Cardiac septum (tissue), 1 donor: ENCODE measurements around the gene HS3ST3B1. TPM values are rescaled to one million over a fixed set of nuclear protein-coding genes. Genes with fewer than 3 reads are reported as not detected.
A peak's percentile ranks its signal among the peaks of the same experiment; 100 is the strongest.

Experiments used
- DNase-seq: peaks from one replicate; pipeline ENCODE4 v3.0.0-alpha.2; 2020; ENCODE audit warnings: low spot score
- intact Hi-C: fragments of 100-400 bp; cut with DNase I; formaldehyde crosslinking; loops from one replicate; pipeline ENCODE4 v1.14.0; 2022
- long read RNA-seq: library from polyadenylated mRNA; unstranded; transcript quantifications from one replicate; pipeline ENCODE4 v2.0.0, GENCODE V29; 2021
- total RNA-seq: library from RNA; stranded (reverse); fragmentation: NEBNext Ultra II Directional; extraction: Animal tissue kit (Norgen Biotek cat#: 25700); gene quantifications from one replicate; pipeline ENCODE4 v1.2.1, GENCODE V29; 2021
- donor health status: DM: no; HTN: no; CAD: no.

The HS3ST3B1 gene
- 2.6 TPM for total RNA-seq
- long read RNA-seq, partial matches to known transcripts: 0 of 1 reads
- long read RNA-seq, other reads (novel, unspliced or antisense): 0 of 1 reads

DNA sequence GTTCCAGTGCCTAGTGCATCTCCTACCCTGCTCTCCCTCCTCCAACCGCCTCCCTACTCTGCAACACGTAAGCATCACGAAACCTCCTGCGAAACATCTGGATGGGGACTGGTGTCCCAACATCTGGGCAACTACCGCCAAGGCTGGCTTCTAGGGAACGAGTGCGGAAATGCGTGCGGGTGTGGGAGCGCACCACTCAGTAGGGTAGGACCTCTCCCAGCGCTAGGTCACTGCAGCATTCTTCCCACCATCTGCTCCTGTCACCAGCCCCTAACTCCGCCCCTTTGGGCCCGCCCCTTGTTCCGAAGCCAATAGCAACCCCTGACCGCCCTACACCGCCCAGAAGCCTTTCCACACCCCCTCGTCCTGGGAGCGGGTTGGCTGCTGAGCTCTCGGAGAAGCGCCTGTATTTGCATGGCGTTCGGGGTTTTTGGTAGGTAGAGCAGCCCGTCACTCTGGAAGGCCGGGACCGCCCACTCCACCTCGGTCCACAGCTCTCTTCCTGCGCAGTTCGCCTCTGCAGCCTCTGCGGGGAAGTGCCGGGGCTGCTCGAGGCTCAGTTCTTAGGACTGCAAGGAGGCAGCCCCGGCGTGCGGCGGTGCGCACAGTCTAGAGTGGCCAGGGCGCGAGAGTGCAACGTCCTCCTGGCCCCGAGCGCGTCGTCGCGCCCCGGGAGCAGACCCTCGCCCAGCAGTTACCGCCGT, at the start of gene HS3ST3B1:
Gene HS3ST3B1 (plus strand): TSS at position 507 of the 704 bp plus-strand sequence. CDS start 438 bp downstream, outside the sequence.
- intact Hi-C loops: loop anchor here (10.0 kb wide), 1 partner anchor 956 kb away; no protein-coding TSS in a partner anchor
- peak; percentile 99 for DNase-seq

DNA sequence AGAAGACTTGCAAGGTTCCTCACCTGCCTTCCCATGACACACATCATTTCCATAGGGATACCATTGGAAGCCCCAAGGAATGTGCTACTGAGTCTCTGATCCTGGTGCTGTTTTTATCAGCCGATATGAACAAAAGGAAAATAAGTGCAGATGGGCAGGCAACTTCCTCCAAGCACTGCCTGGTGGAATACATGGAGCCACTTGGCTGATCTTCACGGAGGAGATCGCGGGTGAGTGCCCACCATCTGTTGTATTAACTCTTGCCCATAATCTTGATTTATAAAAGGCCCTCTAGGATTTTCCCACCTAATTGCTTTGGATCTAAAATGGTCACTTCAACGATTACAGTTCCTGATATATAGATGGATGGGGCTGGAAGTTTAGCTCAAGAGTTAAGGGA, 39.5 kb upstream of the HS3ST3B1 start:
- intact Hi-C loops: no loop called here
- no peak for DNase-seq

DNA sequence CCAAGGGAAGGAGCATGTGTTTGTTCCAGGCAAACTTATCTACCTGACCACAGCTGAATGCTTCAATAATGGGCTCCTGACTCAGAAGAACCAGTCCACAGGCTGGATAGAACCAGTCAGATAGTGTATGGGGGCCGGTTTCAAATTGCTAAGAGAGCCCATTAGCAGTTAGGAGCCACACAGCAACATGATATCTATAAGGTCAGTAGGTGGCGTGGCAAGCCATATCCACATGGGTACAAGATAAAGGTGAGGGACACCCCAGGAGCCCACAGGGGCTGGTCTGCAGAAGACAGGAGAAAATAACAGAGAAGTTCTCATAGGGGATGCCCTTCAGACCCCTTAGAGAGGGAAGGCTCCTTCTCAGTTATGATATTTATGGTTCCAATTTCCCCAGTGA, 32.6 kb upstream of the HS3ST3B1 start:
- intact Hi-C loops: no loop called here
- DNase-seq: no peak

DNA sequence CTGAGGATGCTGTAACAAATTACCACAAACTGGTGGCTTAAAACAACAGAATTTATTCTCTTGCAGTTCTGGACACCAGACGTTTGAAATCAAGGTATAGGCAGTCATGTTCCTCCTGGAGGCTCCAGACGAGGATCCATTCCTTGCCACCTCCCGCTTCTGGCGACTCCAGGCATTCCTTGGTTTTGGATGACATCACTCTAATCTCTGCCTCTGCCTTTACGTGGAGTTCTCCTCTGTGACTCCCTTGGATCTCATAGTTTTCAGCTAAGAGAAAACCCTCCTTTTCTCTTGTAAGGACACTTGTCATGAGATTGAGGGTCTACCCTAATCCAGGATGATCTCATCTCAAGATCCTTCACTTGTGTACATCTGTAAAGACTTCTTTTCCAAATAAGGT, 31.4 kb upstream of the HS3ST3B1 start:
- no peak for DNase-seq
- intact Hi-C loops: no loop called here

DNA sequence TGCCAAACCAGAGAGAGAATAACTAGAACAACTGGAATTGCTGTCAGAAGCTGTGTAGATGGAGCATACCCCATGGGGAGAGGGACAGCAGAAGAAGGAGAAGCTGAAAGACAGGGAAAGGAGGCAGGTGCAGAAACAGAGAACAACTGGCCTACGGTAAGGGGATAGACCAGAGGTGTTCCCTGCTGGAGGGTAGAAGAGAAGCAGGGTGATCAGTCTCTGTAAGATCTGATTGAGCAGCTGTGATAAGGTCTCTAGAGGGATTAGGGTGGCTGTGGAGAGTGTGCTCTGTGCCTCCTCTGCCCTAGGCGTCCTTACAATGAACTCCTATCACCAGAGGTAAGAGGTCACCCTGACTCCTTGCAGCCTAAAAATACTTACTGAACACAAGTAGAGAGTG, 30.4 kb upstream of the HS3ST3B1 start:
- intact Hi-C loops: no loop called here
- DNase-seq: no peak

DNA sequence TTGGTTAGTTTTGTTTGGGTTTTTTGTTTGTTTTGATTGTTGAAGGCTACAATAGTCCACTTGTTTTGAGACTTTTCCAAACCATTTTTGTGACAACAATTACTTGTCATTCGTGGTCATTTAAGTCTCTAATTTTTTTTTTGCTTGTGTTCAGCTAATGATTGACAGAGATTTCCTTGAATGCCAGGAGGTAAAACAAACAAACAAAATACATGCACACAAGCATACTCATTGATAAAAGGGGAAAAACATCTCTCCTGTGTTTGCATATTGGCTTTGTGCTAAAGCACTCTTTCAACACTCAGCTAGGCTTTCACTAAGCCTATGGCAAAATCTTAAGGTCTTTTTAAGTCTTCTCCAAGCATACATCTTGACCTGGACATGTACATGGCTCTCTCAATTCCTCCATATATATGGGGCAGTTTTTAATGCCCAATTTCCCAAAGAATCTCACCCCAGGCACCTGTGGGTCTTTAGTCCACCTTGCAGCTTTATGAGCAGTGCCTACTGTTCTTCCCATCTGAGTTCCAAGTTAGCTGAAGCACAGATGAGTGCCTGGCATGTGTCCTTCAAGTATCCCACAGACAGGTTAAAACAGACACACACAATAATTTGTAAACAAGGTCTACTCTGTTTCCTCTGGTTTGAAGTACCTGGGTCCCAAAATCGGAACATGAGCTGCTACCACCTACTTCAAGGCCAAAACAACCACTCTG, 24.2 kb upstream of the HS3ST3B1 start:
- no peak for DNase-seq
- intact Hi-C loops: no loop called here

DNA sequence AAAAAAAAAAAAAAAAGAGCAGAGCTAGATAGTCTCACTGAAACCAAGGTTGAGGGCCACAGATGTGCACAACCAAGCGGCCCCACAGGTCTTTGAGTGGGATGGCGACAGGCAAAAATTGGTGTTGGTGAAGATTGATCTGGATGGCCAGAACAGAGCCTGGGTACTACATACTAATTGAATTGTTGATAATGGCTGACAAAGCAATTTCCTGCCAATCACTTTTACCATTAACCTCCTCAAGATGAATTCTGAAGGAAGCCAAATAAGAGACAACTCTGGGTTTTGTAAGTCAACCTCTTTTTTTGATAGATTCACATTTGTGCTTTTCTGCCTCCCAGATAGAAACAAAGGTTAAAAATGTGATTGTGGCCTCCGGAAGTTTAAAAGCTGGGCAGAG, 19.4 kb upstream of the HS3ST3B1 start:
- intact Hi-C loops: no loop called here
- no peak for DNase-seq

DNA sequence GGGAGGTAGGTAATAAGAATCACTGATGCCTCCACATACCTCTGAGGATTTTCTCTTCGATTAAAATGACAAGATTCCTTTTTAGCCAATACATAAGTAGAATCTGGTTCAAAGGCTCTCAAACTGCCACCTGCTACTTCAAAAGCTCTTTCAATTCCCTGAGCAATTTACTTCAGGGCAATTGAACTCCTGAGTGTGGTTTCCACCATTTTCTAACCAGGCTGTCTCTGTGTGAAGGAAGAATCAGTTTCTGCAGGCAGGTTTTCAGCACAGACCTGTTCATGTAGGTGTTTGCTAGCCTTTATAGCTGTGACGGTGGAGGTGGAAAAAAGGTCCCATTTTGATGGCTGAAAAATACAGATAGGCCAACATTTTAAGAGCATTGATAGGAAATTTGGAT, 18.2 kb upstream of the HS3ST3B1 start:
- DNase-seq: no peak
- intact Hi-C loops: no loop called here

DNA sequence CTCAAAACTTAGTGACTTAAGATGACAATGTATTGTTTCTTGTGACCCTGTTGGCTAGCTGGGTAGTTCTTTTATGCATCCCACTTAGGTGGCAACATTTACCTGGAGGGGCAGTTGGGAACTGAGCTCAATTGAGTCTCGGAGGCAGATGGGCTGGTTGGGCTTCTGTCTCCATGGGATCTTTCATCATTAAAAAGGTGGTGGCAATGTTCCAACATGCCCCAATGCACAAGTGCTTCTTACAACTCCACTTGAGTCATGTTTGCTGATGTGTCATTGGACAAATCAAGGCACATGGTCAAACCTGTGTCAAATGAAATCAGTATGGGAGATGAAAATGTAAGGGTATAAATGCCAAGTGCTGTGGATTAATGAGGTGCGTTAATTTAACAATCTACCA, 11.7 kb upstream of the HS3ST3B1 start:
- intact Hi-C loops: no loop called here
- DNase-seq: no peak

DNA sequence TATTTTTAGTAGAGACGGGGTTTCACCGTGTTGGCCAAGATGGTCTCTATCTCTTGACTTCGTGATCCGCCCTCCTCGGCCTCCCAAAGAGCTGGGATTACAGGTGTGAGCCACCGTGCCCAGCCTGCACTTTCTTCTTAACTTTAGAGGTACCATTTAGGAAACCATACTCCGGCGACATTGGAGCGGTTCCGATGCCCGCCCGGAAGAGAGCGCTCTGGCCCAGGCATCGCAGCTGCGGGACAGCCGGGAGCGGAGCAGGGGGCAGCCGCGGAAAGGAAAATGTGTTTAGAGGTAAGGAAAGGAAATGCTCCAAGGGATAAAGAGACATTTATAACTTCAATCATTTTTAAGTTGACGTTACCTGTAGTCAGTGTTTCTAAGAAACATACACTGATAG, 6.0 kb upstream of the HS3ST3B1 start:
- intact Hi-C loops: loop anchor here (10.0 kb wide), 1 partner anchor 90 kb away; no protein-coding TSS in a partner anchor
- no peak for DNase-seq

DNA sequence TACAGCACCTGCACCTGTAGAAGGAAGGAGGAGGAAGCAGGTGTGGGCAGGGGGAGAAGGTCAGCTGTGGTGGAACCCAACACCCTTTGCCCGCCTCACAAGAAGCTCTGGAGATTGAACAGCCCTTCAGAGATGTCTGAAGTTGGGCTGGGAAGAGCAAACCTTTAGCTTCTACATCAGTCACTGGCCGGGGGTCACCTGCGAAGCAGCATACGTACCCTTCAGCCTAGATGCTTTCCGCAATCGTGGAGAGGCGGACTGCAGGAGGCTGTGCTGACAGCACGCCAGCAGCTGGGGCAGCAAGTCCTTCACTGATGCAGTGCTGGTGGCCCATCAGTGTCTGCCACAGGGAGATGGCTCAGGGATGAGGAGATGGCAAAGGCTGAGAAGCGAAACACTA, 5.2 kb upstream of the HS3ST3B1 start:
- intact Hi-C loops: loop anchor here (10.0 kb wide), 1 partner anchor 91 kb away; no protein-coding TSS in a partner anchor
- no peak for DNase-seq

DNA sequence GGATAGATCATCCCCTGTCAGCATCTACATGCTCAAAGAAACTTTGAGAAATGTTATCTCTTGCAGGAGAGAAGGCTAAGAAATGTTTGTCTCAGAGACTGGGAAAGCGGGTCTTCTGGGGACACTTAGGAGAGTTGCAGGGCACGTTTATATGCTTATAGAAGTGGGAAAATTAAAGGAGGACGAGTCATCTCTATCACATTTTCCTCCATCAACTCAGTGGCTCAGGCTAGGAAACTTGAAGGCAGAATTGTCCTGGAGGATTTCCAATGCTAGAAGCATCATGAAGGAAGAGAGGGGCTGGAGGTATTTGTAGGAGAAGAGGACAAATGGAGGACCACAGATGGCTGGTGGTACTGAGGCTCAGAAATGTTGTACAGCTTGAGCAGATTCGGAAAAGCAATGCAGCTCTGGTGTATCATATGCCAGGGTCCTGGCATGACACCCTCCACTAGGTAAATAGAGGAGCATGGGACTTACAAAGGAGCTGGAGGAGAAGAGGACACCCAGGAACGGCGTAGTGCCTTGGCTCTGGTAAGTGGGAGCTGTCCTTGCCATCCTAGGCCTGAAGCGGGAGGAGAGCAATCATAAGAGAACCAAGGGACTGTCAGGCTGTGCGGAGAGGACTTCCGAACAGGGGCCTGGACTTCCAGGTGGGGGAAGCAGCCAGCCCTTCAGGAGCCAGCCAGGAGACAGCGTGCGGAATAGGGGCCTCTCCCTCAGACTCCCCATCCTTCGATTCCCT, 4.5 kb upstream of the HS3ST3B1 start:
- DNase-seq: no peak
- intact Hi-C loops: loop anchor here (10.0 kb wide), 1 partner anchor 92 kb away; no protein-coding TSS in a partner anchor

DNA sequence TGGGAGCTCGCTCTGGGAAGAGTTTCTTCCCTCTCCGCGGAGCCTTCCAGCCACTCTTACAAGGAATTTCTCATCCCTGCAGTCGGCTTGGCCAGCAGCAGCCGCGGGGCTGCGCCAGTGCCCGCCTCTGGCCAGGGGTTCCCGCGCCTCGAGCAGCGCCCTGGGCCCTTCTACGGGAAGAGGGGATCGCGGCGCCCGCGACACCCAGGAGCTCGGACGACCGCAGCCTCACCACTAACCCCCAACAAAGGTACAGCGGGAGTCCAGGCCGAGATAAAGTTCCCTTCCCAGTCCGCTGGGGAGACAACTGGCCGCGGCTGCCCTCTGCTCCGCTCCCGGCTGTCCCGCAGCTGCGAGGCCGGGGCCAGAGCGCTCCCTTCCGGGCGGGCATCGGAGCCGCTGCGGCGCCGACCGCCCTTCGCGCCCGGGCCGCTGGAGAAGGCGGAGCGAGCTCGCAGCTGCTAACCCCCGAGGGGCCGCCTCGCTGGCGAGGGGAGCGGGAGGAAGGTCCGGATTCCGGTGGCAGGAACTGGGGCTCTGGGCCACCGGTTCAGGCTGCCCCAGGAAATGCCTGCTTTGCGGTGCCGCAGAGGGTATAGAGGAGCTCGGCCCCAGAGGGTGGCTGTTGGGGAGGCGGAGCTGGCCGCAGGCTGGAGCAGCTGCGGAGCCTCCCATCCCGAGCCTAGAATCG, 3.6 kb upstream of the HS3ST3B1 start:
- DNase-seq: no peak
- intact Hi-C loops: loop anchor here (10.0 kb wide), 1 partner anchor 93 kb away; no protein-coding TSS in a partner anchor

DNA sequence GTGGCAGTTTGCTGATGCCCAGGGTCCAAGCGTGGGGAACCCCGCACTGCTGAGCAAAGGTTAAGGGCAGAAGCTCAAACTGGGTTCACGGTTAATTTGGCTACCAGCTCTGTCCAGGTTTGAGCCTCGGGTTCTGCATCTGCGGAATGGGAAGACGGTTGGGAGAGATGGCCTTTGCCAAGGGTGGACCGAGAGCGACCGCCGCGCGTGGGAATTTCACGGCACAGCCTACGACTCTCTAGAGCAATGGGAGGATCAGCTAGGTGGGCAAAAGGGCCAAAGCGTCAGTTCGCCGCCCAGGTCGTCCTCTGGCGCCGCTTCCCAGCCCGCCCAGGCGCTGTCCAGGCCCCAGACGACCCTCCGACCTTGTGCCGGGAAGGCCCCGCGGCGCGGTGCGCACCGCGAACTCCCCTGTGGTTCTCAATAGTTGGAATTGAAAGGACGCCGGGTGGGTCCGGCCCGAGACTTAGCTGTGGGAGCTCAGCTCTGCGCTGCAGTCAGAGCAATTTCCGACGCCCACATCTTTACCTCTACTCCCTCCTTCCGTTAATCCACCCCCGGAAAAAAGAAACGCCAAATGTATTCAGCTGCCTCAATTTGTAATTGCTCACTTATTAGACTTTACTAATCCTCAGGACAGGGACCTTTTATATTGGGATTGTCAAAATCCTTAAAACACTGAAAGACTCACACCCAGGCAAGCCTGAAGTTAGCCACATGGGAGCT, 2.5 kb upstream of the HS3ST3B1 start:
- intact Hi-C loops: loop anchor here (10.0 kb wide), 1 partner anchor 94 kb away; no protein-coding TSS in a partner anchor
- DNase-seq: no peak

DNA sequence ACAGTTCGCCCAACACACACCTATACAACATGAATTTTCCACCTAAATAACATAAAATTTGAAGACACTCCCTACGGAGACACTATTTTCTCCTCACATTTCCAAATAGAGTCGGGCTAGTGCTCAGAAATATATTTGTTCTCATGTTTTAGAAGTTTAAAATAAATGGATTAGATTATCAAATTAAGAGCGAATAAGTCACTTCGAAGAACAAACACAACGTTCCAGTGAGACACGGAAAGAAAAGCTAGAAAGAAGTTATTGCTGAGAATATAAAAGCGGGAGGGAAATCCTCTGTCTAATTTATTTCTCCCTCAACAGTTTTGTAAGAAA, 2.0 kb upstream of the HS3ST3B1 start:
- DNase-seq: no peak
- intact Hi-C loops: loop anchor here (10.0 kb wide), 1 partner anchor 94 kb away; no protein-coding TSS in a partner anchor

DNA sequence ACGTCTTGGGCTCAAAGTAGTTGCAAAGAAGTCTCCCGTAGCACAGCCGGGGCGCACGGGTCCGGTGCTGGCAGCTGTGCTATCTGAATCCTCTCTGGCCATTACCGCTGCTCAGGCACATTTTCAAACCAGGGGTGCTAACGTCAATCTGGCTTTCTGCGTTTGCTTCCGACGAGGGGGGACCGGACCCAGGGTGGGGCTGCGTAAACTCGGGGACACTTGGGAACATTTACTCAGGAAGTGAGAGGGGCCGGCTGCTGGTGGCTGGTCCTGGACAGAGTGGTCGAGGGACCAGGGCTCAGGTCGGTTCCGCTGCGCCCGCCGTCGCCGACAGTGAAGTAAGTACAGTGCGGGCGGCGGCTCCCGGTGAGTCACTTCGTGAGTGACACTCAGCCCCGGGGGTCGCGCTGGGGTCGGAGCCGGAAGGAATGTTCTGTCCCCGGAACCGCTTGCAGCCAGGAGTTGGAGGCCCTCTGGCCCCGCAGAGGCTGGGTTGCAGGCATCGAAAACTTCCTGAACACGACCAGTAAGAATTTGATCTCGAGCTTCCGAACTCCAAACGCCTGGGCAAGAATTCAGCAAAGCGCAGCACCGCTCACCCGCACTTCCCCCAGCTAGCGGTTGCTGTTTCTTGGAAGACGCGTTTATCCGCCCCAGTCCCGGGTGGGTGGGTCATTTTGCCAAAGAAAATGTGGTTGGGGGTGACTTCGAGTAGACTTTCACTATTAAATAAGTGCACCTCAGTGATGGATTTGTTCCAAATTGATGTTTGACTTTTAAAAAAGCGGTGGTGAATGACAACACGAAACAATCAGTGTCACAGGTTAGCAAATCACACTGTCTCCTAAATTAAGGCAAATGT, 1.4 kb upstream of the HS3ST3B1 start:
- DNase-seq: no peak
- intact Hi-C loops: loop anchor here (10.0 kb wide), 2 partner anchors 95 to 955 kb away; no protein-coding TSS in a partner anchor

DNA sequence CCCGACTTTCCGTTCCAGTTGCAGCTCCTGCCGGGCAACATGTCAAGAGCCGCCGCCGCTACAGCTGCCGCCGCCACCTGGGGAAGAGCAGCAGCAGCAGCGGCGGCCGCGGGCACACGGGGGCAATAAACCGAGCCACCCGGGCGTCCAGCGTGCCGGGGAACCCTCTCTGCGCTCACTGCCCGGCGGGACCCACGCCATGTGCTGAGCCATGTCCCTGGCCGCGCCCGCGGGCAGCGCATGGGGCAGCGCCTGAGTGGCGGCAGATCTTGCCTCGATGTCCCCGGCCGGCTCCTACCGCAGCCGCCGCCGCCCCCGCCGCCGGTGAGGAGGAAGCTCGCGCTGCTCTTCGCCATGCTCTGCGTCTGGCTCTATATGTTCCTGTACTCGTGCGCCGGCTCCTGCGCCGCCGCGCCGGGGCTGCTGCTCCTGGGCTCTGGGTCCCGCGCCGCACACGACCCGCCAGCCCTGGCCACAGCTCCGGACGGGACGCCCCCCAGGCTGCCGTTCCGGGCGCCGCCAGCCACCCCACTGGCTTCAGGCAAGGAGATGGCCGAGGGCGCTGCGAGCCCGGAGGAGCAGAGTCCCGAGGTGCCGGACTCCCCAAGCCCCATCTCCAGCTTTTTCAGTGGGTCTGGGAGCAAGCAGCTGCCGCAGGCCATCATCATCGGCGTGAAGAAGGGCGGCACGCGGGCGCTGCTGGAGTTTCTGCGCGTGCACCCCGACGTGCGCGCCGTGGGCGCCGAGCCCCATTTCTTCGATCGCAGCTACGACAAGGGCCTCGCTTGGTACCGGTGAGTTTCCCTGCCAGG, 604 bp downstream of the HS3ST3B1 start:
- no peak for DNase-seq
- intact Hi-C loops: loop anchor here (2.0 to 10.0 kb wide), 2 partner anchors 707 to 957 kb away; no protein-coding TSS in a partner anchor
